Measurements from ENCODE around the gene RAB3IL1. TPM values are rescaled to one million over a fixed set of nuclear protein-coding genes. Genes with fewer than 3 reads are reported as not detected.

Gene RAB3IL1
- total RNA-seq, 1 donor from 2014 or later = 44.2 TPM

GRCh38 chr11:61895046-61895717, 22.2 kb downstream of the RAB3IL1 start:
- Mint-ChIP-seq H3K27ac (ENCODE audit: unreplicated experiment) (no peak overlapping the region), H3K36me3 (ENCODE audit: unreplicated experiment) (peaks cover 19% of the 10 kb centered on the region), H3K27me3 (ENCODE audit: unreplicated experiment) (no peaks in the 10 kb centered on the region), H3K4me3 (ENCODE audit: unreplicated experiment) (no peak overlapping the region), H3K4me1 (ENCODE audit: unreplicated experiment) (peaks cover 32% of the 10 kb centered on the region), H3K9me3 (ENCODE audit: unreplicated experiment) (no peaks in the 10 kb centered on the region)
- DNase-seq (ENCODE audit: extremely low spot score, unreplicated experiment) = no peak
- no peak for TF ChIP-seq CTCF (IDR thresholded peaks at IDR 0.05)

DNA sequence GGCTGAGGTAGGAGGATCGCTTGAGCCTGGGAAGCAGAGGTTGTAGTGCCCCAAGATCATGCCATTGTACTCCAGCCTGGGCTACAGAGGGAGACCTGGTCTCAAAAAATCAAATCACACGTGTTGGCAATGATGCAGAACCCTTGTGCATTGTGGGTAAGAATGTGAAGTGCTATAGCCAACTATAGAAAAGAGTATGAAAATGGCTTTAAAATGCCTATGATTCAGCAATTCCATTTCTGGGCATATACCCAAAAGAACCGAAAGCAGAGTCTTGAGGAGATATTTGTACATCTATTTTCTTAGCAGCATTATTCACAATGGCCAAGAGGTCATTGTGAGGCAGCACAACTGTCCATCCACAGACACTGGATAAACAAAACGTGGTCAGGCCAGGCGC, 23.4 kb downstream of the RAB3IL1 start:
- peaks cover 34% of the 10 kb centered on the region for H3K4me1 Mint-ChIP-seq (ENCODE audit: unreplicated experiment)
- H3K9me3 Mint-ChIP-seq (ENCODE audit: unreplicated experiment) = no peaks in the 10 kb centered on the region
- no peaks in the 10 kb centered on the region for H3K27me3 Mint-ChIP-seq (ENCODE audit: unreplicated experiment)
- peak overlapping the region; percentile 90 for H3K27ac Mint-ChIP-seq (ENCODE audit: unreplicated experiment)
- no peak for TF ChIP-seq CTCF (IDR thresholded peaks at IDR 0.05)
- peaks cover 13% of the 10 kb centered on the region for H3K36me3 Mint-ChIP-seq (ENCODE audit: unreplicated experiment)
- no peak for DNase-seq (ENCODE audit: extremely low spot score, unreplicated experiment)
- H3K4me3 Mint-ChIP-seq (ENCODE audit: unreplicated experiment) = no peak overlapping the region

GRCh38 chr11:61892085-61892370, 25.3 kb downstream of the RAB3IL1 start:
- no peak for DNase-seq (ENCODE audit: extremely low spot score, unreplicated experiment)
- peak; percentile 6 for TF ChIP-seq CTCF (IDR thresholded peaks at IDR 0.05)
- Mint-ChIP-seq H3K36me3 (ENCODE audit: unreplicated experiment) (peaks cover 14% of the 10 kb centered on the region), H3K4me1 (ENCODE audit: unreplicated experiment) (peaks cover 46% of the 10 kb centered on the region), H3K27me3 (ENCODE audit: unreplicated experiment) (no peaks in the 10 kb centered on the region), H3K27ac (ENCODE audit: unreplicated experiment) (peak overlapping the region; percentile 60), H3K9me3 (ENCODE audit: unreplicated experiment) (no peaks in the 10 kb centered on the region), H3K4me3 (ENCODE audit: unreplicated experiment) (peak overlapping the region; percentile 54)

DNA sequence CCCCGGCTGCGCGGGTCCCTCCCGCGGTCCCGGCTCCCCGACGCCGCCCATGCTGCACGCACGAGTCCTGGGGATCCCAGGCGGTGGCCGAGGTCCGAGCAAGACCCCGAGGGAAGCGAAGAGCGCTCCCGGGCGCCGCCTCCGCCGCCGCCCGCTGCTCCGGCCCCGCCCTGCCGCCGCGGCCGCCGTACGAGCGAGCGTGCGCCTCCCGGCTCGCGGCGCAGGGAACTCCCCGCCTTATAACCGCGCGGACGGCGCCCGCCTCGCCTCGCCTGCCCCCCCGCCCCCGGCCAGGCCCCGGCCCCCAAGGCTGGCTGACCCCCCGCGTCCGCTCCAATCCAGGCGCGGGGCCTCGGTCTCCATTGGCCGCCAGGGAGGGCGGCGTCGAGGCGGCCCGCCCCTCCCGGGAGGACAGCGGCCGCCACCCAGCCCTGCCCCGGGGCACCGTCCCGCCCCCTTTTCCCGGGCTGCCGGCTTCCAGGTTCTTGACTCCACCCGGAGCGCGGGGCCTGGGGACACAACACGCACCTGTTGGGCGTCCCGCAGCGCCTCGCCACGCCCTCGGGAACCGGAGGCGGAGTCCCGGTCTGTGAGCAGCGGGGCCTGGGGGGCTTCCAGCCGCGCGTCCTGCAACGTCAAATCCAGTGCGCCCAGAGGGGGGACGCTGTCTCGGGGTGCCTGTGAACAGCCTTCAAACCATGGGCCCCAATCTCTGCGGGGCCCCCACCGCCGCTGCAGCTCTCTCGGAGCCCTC, 25.9 kb downstream of the RAB3IL1 start, which contains the start of gene FADS3:
Gene FADS3, minus strand, starts transcription at position 215 of the 754 bp plus-strand sequence. Its CDS starts 164 bp downstream, at position 51.
- H3K27ac Mint-ChIP-seq (ENCODE audit: unreplicated experiment) = peak within 1 kb of the TSS; percentile 72

More for the DNA sequence above, 25.9 kb downstream of the RAB3IL1 start, which contains the start of gene FADS3:
- TF ChIP-seq CTCF (IDR thresholded peaks at IDR 0.05) = no peak
- no peaks in the 10 kb centered on the region for H3K9me3 Mint-ChIP-seq (ENCODE audit: unreplicated experiment)
- no peaks in the 10 kb centered on the region for H3K27me3 Mint-ChIP-seq (ENCODE audit: unreplicated experiment)
- DNase-seq (ENCODE audit: extremely low spot score, unreplicated experiment) = peak; percentile 90
- peaks cover 9% of the 10 kb centered on the region for H3K36me3 Mint-ChIP-seq (ENCODE audit: unreplicated experiment)
- H3K4me1 Mint-ChIP-seq (ENCODE audit: unreplicated experiment) = peaks cover 49% of the 10 kb centered on the region
- peak within 1 kb of the TSS; percentile 84 for H3K4me3 Mint-ChIP-seq (ENCODE audit: unreplicated experiment)

All from osteocyte (in vitro differentiated cells).